Keratinocyte (primary cell): Measurements from ENCODE around the gene TMCO4. TPM values are rescaled to one million over a fixed set of nuclear protein-coding genes. Genes with fewer than 3 reads are reported as not detected.

Experiments
- DNase-seq: peaks from one replicate; pipeline ENCODE4 v3.0.0-alpha.2; 2011; ENCODE audit warnings: low read depth, missing footprints, low spot score
- FAIRE-seq: peaks from 2 replicates; lab custom pipeline; 2011; peaks lifted over from hg19 to GRCh38; lab: Jason Lieb, UNC
- H2AFZ ChIP-seq: 2 replicates; pipeline ENCODE4 v1.6.0; 2012; ENCODE audit warnings: low read length, control low read depth, inconsistent platforms; ENCODE audit not compliant: control insufficient read depth
- H3K27ac ChIP-seq: 2 replicates; pipeline ENCODE4 v1.5.1; 2011; ENCODE audit warnings: low read length; ENCODE audit not compliant: control insufficient read depth, insufficient read depth
- H3K27me3 ChIP-seq: 3 replicates; pipeline ENCODE4 v1.6.0; 2011; ENCODE audit warnings: low read length; ENCODE audit not compliant: control insufficient read depth, insufficient read depth; ENCODE audit errors: extremely low read depth
- H3K36me3 ChIP-seq, 2 experiments: 2 replicates in 1 of 2; 3 replicates in 1 of 2; pipeline ENCODE4 v1.5.1; 2011; ENCODE audit warnings: low read length in 2 of 2, mild to moderate bottlenecking in 1 of 2; ENCODE audit not compliant: control insufficient read depth in 2 of 2, insufficient read depth in 2 of 2; ENCODE audit errors: extremely low read depth in 1 of 2
- H3K4me1 ChIP-seq: 3 replicates; pipeline ENCODE4 v1.5.1; 2011; ENCODE audit warnings: low read length; ENCODE audit not compliant: control insufficient read depth, insufficient read depth; ENCODE audit errors: extremely low read depth
- H3K4me2 ChIP-seq: 3 replicates; pipeline ENCODE4 v1.6.0; 2011; ENCODE audit warnings: low read depth, low read length; ENCODE audit not compliant: control insufficient read depth, insufficient read depth; ENCODE audit errors: extremely low read depth
- H3K4me3 ChIP-seq, 3 experiments: fragments of 200-600 bp in 1 of 3; sonication (generic) in 1 of 3; 2 replicates in 2 of 3; 3 replicates in 1 of 3; pipeline ENCODE4 v1.5.1; 2011 to 2016; ENCODE audit warnings: low read length in 3 of 3, mild to moderate bottlenecking in 3 of 3, control low read depth in 2 of 3, inconsistent platforms in 1 of 3, low read depth in 1 of 3, mixed read lengths in 1 of 3, mixed run types in 1 of 3, moderate library complexity in 1 of 3; ENCODE audit not compliant: control insufficient read depth in 2 of 3, insufficient read depth in 2 of 3; ENCODE audit errors: extremely low read depth in 1 of 3
- H3K79me2 ChIP-seq: 2 replicates; pipeline ENCODE4 v1.6.0; 2012; ENCODE audit warnings: low read length; ENCODE audit not compliant: control insufficient read depth, insufficient read depth
- H3K9ac ChIP-seq: 3 replicates; pipeline ENCODE4 v1.6.0; 2011; ENCODE audit warnings: low read length; ENCODE audit not compliant: control insufficient read depth, insufficient read depth; ENCODE audit errors: extremely low read depth
- H3K9me1 ChIP-seq: 3 replicates; pipeline ENCODE4 v1.6.0; 2011; ENCODE audit warnings: low read length; ENCODE audit not compliant: control insufficient read depth, insufficient read depth; ENCODE audit errors: extremely low read depth
- H3K9me3 ChIP-seq: 2 replicates; pipeline ENCODE4 v1.5.1; 2012; ENCODE audit warnings: low read depth, low read length; ENCODE audit not compliant: control insufficient read depth
- H4K20me1 ChIP-seq: 3 replicates; pipeline ENCODE4 v1.6.0; 2011; ENCODE audit warnings: low read length; ENCODE audit not compliant: control insufficient read depth, insufficient read depth; ENCODE audit errors: extremely low read depth
- EZH2 ChIP-seq: IDR thresholded peaks from one replicate; pipeline ENCODE4 v1.6.1; 2012; ENCODE audit warnings: inconsistent platforms, mild to moderate bottlenecking, low read length, moderate library complexity
- dilution Hi-C: fragments of 300-500 bp; cut with MboI; formaldehyde crosslinking; loops from one replicate; pipeline ENCODE4 v1.7.0; 2020; ENCODE audit warnings: low sequenced_read_pairs; ENCODE audit not compliant: extremely low pct_ligation_motif_present
- polyA plus RNA-seq, 5 experiments: library from polyadenylated mRNA; depleted of rRNA in 3 of 5; stranded (reverse) in 3 of 5; stranded (forward) in 1 of 5; unstranded in 1 of 5; fragments of >200 nt; gene quantifications; 1 replicate in 1 of 5; 2 replicates in 3 of 5; 3 replicates in 1 of 5; pipeline versions ENCODE4 v1.2.1 to v1.2.3, GENCODE V29; 2011 to 2012; ENCODE audit warnings: missing spikeins in 2 of 5, low read depth in 1 of 5, low replicate concordance in 1 of 5
- TF ChIP-seq, protein P1 (sequence below), 3 experiments: IDR thresholded peaks in 1 of 3; conservative IDR thresholded peaks in 1 of 3; optimal IDR thresholded peaks in 1 of 3; 2 replicates in 2 of 3; 3 replicates in 1 of 3; pipeline versions ENCODE3 to v1.5.1; 2011; ENCODE audit warnings: low read length in 3 of 3, mild to moderate bottlenecking in 3 of 3, moderate library complexity in 2 of 3, control low read depth in 1 of 3, inconsistent platforms in 1 of 3; ENCODE audit not compliant: insufficient read depth in 2 of 3; ENCODE audit errors: extremely low read depth in 1 of 3

TMCO4 gene
- polyA plus RNA-seq, 1 donor (not counting 4 experiments of a cell fraction or from before 2014, with no cell fraction given), result 1.2 TPM

DNA sequence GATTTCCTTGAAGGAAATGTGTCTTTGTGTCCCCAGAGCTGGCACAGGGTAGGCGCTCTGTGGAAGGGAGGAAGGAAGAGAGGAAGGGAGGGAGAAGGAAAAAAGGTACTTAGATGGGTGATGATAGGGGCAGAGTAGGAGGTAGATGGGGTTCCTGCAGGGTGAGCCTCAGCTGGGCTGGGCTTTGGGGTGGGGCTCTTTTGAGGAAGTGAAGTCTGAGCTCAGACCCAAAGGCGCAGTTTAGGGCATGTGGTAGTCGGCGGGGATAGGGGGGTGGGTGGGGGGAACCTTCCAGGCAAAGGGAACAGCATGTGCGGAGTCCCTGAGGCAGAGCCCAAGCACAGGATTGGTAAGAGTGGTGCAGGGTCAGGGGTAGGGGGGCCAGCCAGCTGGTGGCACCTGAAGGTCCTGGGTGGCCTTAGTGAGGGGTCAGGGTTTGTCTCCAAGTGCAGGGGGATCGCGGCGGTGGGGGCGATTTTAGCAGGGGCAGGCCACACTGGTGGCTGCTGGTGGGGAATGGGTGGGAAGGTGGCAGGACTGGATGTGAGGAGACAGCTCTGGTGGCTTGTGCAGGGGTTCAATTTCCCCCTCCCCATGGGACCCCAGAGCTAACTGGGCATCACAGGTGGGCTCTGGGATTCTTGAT, 143.5 kb downstream of the TMCO4 start:
- H3K27ac ChIP-seq, result no peak overlapping the region
- TF ChIP-seq, protein P1, sequence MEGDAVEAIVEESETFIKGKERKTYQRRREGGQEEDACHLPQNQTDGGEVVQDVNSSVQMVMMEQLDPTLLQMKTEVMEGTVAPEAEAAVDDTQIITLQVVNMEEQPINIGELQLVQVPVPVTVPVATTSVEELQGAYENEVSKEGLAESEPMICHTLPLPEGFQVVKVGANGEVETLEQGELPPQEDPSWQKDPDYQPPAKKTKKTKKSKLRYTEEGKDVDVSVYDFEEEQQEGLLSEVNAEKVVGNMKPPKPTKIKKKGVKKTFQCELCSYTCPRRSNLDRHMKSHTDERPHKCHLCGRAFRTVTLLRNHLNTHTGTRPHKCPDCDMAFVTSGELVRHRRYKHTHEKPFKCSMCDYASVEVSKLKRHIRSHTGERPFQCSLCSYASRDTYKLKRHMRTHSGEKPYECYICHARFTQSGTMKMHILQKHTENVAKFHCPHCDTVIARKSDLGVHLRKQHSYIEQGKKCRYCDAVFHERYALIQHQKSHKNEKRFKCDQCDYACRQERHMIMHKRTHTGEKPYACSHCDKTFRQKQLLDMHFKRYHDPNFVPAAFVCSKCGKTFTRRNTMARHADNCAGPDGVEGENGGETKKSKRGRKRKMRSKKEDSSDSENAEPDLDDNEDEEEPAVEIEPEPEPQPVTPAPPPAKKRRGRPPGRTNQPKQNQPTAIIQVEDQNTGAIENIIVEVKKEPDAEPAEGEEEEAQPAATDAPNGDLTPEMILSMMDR (optimal IDR thresholded peaks at IDR 0.05 in 1 of 3, IDR thresholded peaks at IDR 0.05 in 1 of 3, conservative IDR thresholded peaks at IDR 0.05 in 1 of 3; ENCODE audit: extremely low read depth in 1 of 3, insufficient read depth in 2 of 3, low read length in 3 of 3), result no peak
- no peak for TF ChIP-seq EZH2

DNA sequence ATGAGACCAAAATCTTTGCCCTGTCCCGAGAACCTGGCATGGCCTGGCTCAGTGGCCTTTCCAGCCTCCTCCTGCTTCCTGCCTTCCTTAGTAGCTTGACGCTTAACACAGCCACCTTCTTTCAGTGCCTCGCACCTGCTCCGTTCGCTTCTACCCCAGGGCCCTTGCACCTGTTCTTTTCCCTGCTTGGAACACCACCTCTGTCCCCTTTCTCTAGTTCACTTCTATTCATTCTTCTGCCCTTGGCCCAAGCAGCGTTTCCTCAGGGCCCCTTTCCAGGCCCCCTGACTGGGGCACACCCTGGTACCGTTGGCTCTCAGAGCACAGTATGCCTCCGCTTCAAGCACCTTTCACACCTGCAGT, 144.0 kb downstream of the TMCO4 start:
- Histone ChIP-seq H3K9me1 (peaks cover 2% of the 10 kb centered on the region), H3K27me3 (no peaks in the 10 kb centered on the region), H3K36me3 (peaks cover 3 to 11% of the 10 kb centered on the region in 2 experiments), H3K4me2 (no peak overlapping the region), H3K79me2 (peaks cover 16% of the 10 kb centered on the region), H2AFZ (no peak overlapping the region), H3K27ac (no peak overlapping the region), H3K4me3 (no peak overlapping the region), H4K20me1 (peaks cover 2% of the 10 kb centered on the region), H3K9ac (no peak overlapping the region), H3K9me3 (no peaks in the 10 kb centered on the region), H3K4me1 (peaks cover 30% of the 10 kb centered on the region)
- FAIRE-seq (no peak), DNase-seq (no peak)
- dilution Hi-C loops, result no loop called here
- TF ChIP-seq, protein P1 (optimal IDR thresholded peaks at IDR 0.05 in 1 of 3, IDR thresholded peaks at IDR 0.05 in 1 of 3, conservative IDR thresholded peaks at IDR 0.05 in 1 of 3; ENCODE audit: extremely low read depth in 1 of 3, insufficient read depth in 2 of 3, low read length in 3 of 3), result no peak
- TF ChIP-seq EZH2, result no peak

More for the DNA sequence above, 143.5 kb downstream of the TMCO4 start:
- H3K4me3 ChIP-seq, result no peak overlapping the region
- H3K27me3 ChIP-seq, result no peaks in the 10 kb centered on the region
- H4K20me1 ChIP-seq, result peaks cover 2% of the 10 kb centered on the region
- no peak overlapping the region for H2AFZ ChIP-seq
- peaks cover 0 to 11% of the 10 kb centered on the region in 2 experiments for H3K36me3 ChIP-seq
- peaks cover 11% of the 10 kb centered on the region for H3K79me2 ChIP-seq
- H3K4me2 ChIP-seq, result no peak overlapping the region
- H3K9ac ChIP-seq, result no peak overlapping the region
- DNase-seq (no peak), FAIRE-seq (no peak)
- peaks cover 27% of the 10 kb centered on the region for H3K4me1 ChIP-seq
- dilution Hi-C loops, result no loop called here
- no peaks in the 10 kb centered on the region for H3K9me1 ChIP-seq
- no peaks in the 10 kb centered on the region for H3K9me3 ChIP-seq
